Measurements from ENCODE around the gene SLIT3.

The SLIT3 gene

GRCh38 chr5:169291877-169292276, 9.1 kb downstream of the SLIT3 start:
- TF ChIP-seq TCF4 (CRISPR knock-in tag; IDR thresholded peaks at IDR 0.05; ENCODE audit: borderline replicate concordance) (no peak), ZNF565 (CRISPR knock-in tag; conservative IDR thresholded peaks at IDR 0.05; ENCODE audit: low read depth) (no peak), POU6F1 (CRISPR knock-in tag; IDR thresholded peaks at IDR 0.05; ENCODE audit: borderline replicate concordance, low read depth) (no peak), TSHZ2 (CRISPR knock-in tag; IDR thresholded peaks at IDR 0.05) (no peak), ARNTL (CRISPR knock-in tag; IDR thresholded peaks at IDR 0.05; ENCODE audit: borderline replicate concordance, low read depth) (no peak), ISL1 (CRISPR knock-in tag; IDR thresholded peaks at IDR 0.05) (no peak), ESRRG (CRISPR knock-in tag; IDR thresholded peaks at IDR 0.05) (no peak), PATZ1 (CRISPR knock-in tag; IDR thresholded peaks at IDR 0.05; ENCODE audit: borderline replicate concordance) (no peak), ZFP3 (CRISPR knock-in tag; IDR thresholded peaks at IDR 0.05) (no peak), ZFP30 (CRISPR knock-in tag; IDR thresholded peaks at IDR 0.05) (no peak), GLIS3 (CRISPR knock-in tag; IDR thresholded peaks at IDR 0.05) (no peak), CREB5 (CRISPR knock-in tag; IDR thresholded peaks at IDR 0.05; ENCODE audit: low read depth) (no peak), CSRNP3 (CRISPR knock-in tag; IDR thresholded peaks at IDR 0.05) (no peak)
- no peak for ATAC-seq

- peak; percentile 66 for ATAC-seq
- TF ChIP-seq CSRNP3 (CRISPR knock-in tag; IDR thresholded peaks at IDR 0.05): no peak
- TF ChIP-seq ARNTL (CRISPR knock-in tag; IDR thresholded peaks at IDR 0.05; ENCODE audit: borderline replicate concordance, low read depth): no peak
- TF ChIP-seq PATZ1 (CRISPR knock-in tag; IDR thresholded peaks at IDR 0.05; ENCODE audit: borderline replicate concordance): no peak
Observed at GRCh38 chr5:169290895-169291294, 10.0 kb downstream of the SLIT3 start.

GRCh38 chr5:169289520-169289919, 11.4 kb downstream of the SLIT3 start:
- TF ChIP-seq RARB (CRISPR knock-in tag; IDR thresholded peaks at IDR 0.05): no peak
- no peak for TF ChIP-seq CSRNP3 (CRISPR knock-in tag; IDR thresholded peaks at IDR 0.05)
- peak; percentile 50 for ATAC-seq

All from SK-N-SH treated with all-trans-retinoic acid at 6 μM for 48 hours (cell line).